AG10803 (cell line): ENCODE results near the gene UBL4B.

Source experiments
- DNase-seq: peaks from one replicate; pipeline ENCODE4 v3.0.0; 2010; ENCODE audit warnings: low read depth
- H3K4me3 ChIP-seq: 2 replicates; pipeline ENCODE4 v1.5.1; 2011; ENCODE audit warnings: mild to moderate bottlenecking, low read length, control low read depth
- CTCF ChIP-seq: conservative IDR thresholded peaks from 2 replicates; pipeline ENCODE4 v1.5.1; 2011; ENCODE audit warnings: mild to moderate bottlenecking, low read length, control low read depth, inconsistent platforms

Gene UBL4B

GRCh38 chr1:110114784-110115183 is 2.5 kb downstream of the UBL4B start:
- no peak overlapping the region for H3K4me3 ChIP-seq
- DNase-seq: no peak
- no peak for TF ChIP-seq CTCF

DNA sequence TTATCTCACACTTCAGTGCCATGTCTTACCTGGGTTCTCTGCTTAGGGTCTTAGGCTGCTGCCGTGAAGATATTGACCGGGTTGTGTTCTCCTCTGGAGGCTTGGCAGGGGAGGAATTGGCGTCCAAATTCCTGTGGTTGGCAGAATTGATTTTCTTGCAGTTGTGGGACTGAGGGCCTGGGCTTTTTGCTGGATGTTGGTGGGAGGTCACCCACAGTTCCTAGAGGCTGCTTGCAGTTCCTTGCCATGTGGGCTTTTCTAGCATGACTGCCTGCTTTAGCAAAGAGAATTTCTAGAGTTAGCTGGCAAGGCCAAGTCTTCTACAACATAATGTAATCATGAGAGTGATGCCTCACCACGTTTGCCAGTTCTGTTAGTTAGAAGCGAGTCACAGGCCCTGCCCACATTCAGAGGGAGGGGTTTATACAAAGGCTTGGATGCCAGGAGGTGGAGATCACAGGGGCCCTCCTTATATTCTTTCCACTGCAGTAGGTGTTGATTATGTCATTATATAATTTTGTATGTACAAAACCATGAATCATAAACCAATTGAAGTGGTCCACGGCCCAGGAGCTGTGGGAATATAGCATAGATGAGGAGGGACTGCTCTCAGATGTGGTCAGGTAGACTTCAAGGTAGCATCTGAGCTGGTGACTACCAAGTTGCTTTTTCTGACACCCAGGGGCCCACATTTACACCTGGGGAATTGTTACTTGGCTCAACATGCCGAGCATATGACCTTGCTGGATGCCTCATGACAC is 6.6 kb downstream of the UBL4B start:
- TF ChIP-seq CTCF: no peak
- no peak overlapping the region for H3K4me3 ChIP-seq
- DNase-seq: peak; percentile 41

DNA sequence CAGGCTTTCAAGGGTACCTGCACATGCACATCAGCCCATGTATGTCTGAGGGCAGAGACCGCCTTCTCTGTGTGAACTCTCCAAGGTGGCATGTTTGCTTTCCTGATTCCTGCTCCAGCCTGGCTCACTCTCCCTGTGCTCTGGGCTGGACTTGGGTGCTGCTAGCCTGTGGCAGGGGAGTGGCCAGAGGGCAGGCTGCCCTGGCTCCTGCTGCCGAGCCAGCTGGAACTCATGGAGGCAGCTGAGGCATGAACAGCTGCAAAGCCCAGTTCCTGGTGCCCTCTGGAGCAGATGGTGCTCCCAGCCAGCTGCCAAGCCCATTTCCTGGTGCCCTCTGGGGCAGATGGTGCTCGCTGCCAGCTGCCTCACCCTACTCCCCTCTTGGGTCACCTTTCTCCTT is 7.6 kb downstream of the UBL4B start:
- no peak overlapping the region for H3K4me3 ChIP-seq
- no peak for TF ChIP-seq CTCF
- no peak for DNase-seq

DNA sequence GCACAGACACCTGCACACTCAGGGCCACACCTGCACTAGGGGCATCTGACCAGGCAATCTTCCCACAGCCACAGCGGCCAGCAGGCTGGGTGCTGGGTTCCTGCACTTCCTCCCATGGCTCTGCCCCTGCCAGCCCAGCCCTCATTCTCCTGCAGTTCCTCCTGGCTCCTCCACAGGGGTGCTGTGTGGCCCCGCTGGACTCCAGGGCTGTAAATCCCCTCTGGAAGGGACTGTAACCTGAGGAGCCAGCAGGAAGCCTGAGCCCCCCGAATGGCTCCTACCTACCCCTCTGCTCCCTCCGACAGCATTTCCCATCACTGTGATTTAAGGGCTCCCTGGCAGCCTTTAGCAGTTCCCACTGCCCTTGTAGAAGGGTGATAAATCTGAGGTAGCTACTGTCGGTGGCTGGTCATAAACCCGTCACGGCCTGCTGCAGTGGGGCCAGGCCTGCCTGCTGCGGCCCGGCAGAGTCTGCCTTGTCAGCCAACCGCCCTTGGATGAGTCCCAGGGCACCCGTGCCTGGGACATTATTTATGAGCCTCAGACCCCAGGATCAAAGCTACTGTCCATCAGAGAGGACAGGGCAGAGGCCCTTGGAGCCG is 8.8 kb downstream of the UBL4B start:
- DNase-seq: no peak
- H3K4me3 ChIP-seq: no peak overlapping the region
- TF ChIP-seq CTCF: no peak

- no peak overlapping the region for H3K4me3 ChIP-seq
- DNase-seq: peak; percentile 76
- no peak for TF ChIP-seq CTCF
Measured at GRCh38 chr1:110123224-110123623, 11.0 kb downstream of the UBL4B start.

DNA sequence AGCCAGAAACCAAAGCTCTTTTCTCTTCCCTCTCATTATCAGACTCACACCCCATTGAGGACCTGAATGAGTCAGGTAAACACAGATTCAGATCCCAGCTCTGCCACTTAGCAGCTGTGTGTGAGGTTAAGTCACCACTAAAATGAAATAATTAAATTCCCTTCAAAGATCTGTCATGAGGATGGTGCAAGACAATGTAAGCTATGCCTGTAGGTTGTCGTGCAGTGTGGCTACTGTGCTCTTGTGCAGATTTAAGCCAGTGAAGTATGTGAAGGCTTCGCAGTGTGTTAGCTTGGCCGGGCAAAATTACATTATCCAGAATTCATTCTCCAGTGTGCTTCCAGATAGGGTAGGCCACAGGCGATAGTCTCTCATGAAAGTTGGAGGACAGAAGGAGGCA is 13.6 kb downstream of the UBL4B start:
- no peak for TF ChIP-seq CTCF
- DNase-seq: no peak
- H3K4me3 ChIP-seq: no peak overlapping the region

GRCh38 chr1:110130113-110130591 is 17.9 kb downstream of the UBL4B start:
- H3K4me3 ChIP-seq: no peak overlapping the region
- TF ChIP-seq CTCF: no peak
- peak; percentile 9 for DNase-seq
